HG02763 (cell line): ENCODE results near the gene COL12A1.
"Not testable (repeated sequence)": the region's sequence is repeated elsewhere in the genome, so short reads cannot be mapped to it uniquely, and the experiment has no call there.

Source experiments
- ATAC-seq: cut with Tn5 transposase; IDR thresholded peaks from one replicate; pipeline ENCODE4 v1.9.1; 2021; ENCODE audit warnings: mild to moderate bottlenecking, moderate library complexity; ENCODE audit not compliant: unreplicated experiment

Gene COL12A1

GRCh38 chr6:75213112-75213511, 7.3 kb upstream of the COL12A1 start:
- no peak for ATAC-seq

- ATAC-seq, result no peak
These were observed 6.2 kb upstream of the COL12A1 start for GRCh38 chr6:75211920-75212590.

- no peak for ATAC-seq
These were observed 5.3 kb upstream of the COL12A1 start for GRCh38 chr6:75210885-75211739.

GRCh38 chr6:75209184-75209723, 3.4 kb upstream of the COL12A1 start:
- ATAC-seq, result no peak

GRCh38 chr6:75208298-75209183, 2.7 kb upstream of the COL12A1 start:
- ATAC-seq, result peak; percentile 81

- ATAC-seq, result no peak
These were observed 906 bp upstream of the COL12A1 start for GRCh38 chr6:75206576-75207342.

- no peak for ATAC-seq
These were observed 686 bp downstream of the COL12A1 start for GRCh38 chr6:75204959-75205775.

- no peak for ATAC-seq
These were observed 1.5 kb downstream of the COL12A1 start for GRCh38 chr6:75204217-75204958.

- no peak for ATAC-seq
These were observed 2.1 kb downstream of the COL12A1 start for GRCh38 chr6:75203721-75204120.

GRCh38 chr6:75202676-75203131, 3.1 kb downstream of the COL12A1 start:
- no peak for ATAC-seq

- peak; percentile 38 for ATAC-seq
These were observed 3.8 kb downstream of the COL12A1 start for GRCh38 chr6:75201901-75202672.

GRCh38 chr6:75201021-75201420, 4.8 kb downstream of the COL12A1 start:
- no peak for ATAC-seq

- no peak for ATAC-seq
These were observed 6.0 kb downstream of the COL12A1 start for GRCh38 chr6:75199889-75200288.

- no peak for ATAC-seq
These were observed 9.7 kb downstream of the COL12A1 start for GRCh38 chr6:75196081-75196687.

- no peak for ATAC-seq
These were observed 17.5 kb downstream of the COL12A1 start for GRCh38 chr6:75188221-75188925.

GRCh38 chr6:75186581-75186980, 19.3 kb downstream of the COL12A1 start:
- not testable (repeated sequence) for ATAC-seq

- ATAC-seq, result no peak
These were observed 22.7 kb downstream of the COL12A1 start for GRCh38 chr6:75183099-75183541.
